HuH-7 (cell line): ENCODE data around the gene CXCR4.
"Not testable (repeated sequence)": the region's sequence is repeated elsewhere in the genome, so short reads cannot be mapped to it uniquely, and the experiment has no call there.

ENCODE experiments used
- DNase-seq: peaks from one replicate; pipeline ENCODE4 v3.0.0; 2011; ENCODE audit warnings: low spot score

The CXCR4 gene

GRCh38 chr2:136072621-136073020 is 45.3 kb downstream of the CXCR4 start:
- DNase-seq: no peak

- DNase-seq: not testable (repeated sequence)
Observed at GRCh38 chr2:136071887-136072286, 46.1 kb downstream of the CXCR4 start.

- DNase-seq: no peak
Observed at GRCh38 chr2:136070913-136071312, 47.0 kb downstream of the CXCR4 start.

- DNase-seq: no peak
Observed at GRCh38 chr2:136069773-136070172, 48.2 kb downstream of the CXCR4 start.

GRCh38 chr2:136068581-136069227 is 49.2 kb downstream of the CXCR4 start:
- no peak for DNase-seq

GRCh38 chr2:136067897-136068580 is 49.9 kb downstream of the CXCR4 start:
- DNase-seq: no peak

- no peak for DNase-seq
Observed at GRCh38 chr2:136067459-136067858, 50.5 kb downstream of the CXCR4 start.

- no peak for DNase-seq
Observed at GRCh38 chr2:136065907-136066306, 52.0 kb downstream of the CXCR4 start.

- DNase-seq: no peak
Observed at GRCh38 chr2:136065384-136065783, 52.6 kb downstream of the CXCR4 start.
